Stomach (tissue), 4 donors: ENCODE results near the gene REX1BD.

Source experiments
- EP300 ChIP-seq: sonication (generic); formaldehyde crosslinking; IDR thresholded peaks from one replicate; pipeline ENCODE4 v1.6.1; 2017; ENCODE audit warnings: antibody characterized with exemption
- POLR2A ChIP-seq, 4 donors: fragments of 450-650 bp; IDR thresholded peaks; one replicate each; pipeline ENCODE4 v1.6.1; 2016; ENCODE audit warnings: antibody characterized with exemption in 4 of 4, control low read depth in 2 of 4, mild to moderate bottlenecking in 1 of 4, moderate library complexity in 1 of 4
- POLR2AphosphoS5 ChIP-seq, 3 donors: sonication (generic); formaldehyde crosslinking; IDR thresholded peaks; one replicate each; pipeline ENCODE4 v1.6.1; 2016; ENCODE audit warnings: antibody characterized with exemption in 3 of 3
- TF ChIP-seq, protein P1 (sequence below), 7 experiments: fragments of 450-650 bp in 4 of 7; fragments of 200-600 bp in 3 of 7; sonication (generic) in 3 of 7; IDR thresholded peaks; one replicate each; pipeline ENCODE4 v1.5.1; 2016 to 2019; ENCODE audit warnings: antibody characterized with exemption in 7 of 7, control low read depth in 2 of 7, mild to moderate bottlenecking in 1 of 7

DNA sequence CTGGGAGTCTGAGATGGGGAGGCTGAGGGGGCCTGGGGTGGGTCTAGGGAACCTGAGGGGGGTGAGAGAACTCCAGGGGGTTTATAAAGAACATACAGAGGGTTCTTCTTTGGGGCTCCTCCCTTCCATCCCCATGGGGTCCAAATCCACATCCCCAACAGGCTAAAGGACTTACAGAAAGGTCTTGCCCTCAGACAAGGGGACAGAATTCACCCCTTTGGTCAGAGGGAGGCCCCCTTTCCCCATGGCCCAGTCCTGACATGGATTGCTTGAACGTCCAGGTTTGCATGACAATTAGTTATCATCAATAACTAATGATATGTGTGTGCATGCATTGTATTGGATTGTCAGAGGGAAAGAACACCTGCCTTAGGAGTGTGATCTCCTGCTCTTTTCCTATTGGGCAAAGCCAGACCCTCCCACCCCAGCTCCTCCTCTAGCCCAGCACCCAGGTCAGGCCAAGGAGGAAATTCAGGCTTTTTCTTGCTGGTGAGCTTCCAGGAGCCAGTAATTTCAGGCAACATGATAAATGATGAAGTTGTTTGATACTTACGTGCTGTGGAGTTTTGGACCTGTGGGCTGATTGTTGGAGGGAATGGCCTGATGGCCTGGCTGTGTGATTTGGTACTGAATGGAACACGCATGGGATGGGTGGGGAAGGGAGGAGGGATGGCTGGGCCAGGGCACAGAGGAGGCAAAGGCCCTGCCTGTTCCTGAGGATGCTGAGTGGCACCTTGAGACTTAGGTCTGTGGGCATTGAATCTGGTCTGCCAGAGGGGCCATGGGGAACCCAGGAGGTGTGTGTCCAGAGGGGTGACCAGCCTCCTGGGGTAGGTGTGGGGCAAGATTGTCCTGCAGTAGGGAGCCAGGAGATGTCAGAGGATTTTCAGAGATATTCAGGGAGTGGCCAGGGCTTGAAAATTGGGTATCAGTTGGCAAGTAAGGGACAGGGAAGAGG, 49.4 kb downstream of the REX1BD start:
- TF ChIP-seq, protein P1, sequence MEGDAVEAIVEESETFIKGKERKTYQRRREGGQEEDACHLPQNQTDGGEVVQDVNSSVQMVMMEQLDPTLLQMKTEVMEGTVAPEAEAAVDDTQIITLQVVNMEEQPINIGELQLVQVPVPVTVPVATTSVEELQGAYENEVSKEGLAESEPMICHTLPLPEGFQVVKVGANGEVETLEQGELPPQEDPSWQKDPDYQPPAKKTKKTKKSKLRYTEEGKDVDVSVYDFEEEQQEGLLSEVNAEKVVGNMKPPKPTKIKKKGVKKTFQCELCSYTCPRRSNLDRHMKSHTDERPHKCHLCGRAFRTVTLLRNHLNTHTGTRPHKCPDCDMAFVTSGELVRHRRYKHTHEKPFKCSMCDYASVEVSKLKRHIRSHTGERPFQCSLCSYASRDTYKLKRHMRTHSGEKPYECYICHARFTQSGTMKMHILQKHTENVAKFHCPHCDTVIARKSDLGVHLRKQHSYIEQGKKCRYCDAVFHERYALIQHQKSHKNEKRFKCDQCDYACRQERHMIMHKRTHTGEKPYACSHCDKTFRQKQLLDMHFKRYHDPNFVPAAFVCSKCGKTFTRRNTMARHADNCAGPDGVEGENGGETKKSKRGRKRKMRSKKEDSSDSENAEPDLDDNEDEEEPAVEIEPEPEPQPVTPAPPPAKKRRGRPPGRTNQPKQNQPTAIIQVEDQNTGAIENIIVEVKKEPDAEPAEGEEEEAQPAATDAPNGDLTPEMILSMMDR (IDR thresholded peaks at IDR 0.05): no peak
- TF ChIP-seq EP300 (no peak), POLR2A (IDR thresholded peaks at IDR 0.05) (no peak), POLR2AphosphoS5 (IDR thresholded peaks at IDR 0.05) (no peak)
